Esophagus muscularis mucosa (tissue), 4 donors: ENCODE data around the gene YPEL2. TPM values are rescaled to one million over a fixed set of nuclear protein-coding genes. Genes with fewer than 3 reads are reported as not detected.

Experiments
- DNase-seq: peaks from one replicate; pipeline ENCODE4 v3.0.0-alpha.2; 2017; ENCODE audit errors: extremely low spot score
- H3K27ac ChIP-seq, 4 donors: fragments of 200-600 bp; sonication (generic); replicated peaks in 1 of 4; 1 replicate in 3 of 4; 2 replicates in 1 of 4; pipeline ENCODE4 v1.5.1; 2016 to 2019; ENCODE audit warnings: mild to moderate bottlenecking in 1 of 4
- H3K27me3 ChIP-seq, 4 donors: fragments of 200-600 bp; sonication (generic); one replicate each; pipeline versions ENCODE4 v1.5.1 to v1.6.0; 2016 to 2019
- H3K36me3 ChIP-seq, 4 donors: fragments of 200-600 bp; sonication (generic); one replicate each; pipeline ENCODE4 v1.5.1; 2016 to 2019
- H3K4me1 ChIP-seq, 4 donors: fragments of 200-600 bp; sonication (generic); one replicate each; pipeline ENCODE4 v1.5.1; 2016 to 2019
- H3K4me3 ChIP-seq, 4 donors: fragments of 200-600 bp; sonication (generic); 1 replicate in 2 of 4; 2 replicates in 2 of 4; pipeline ENCODE4 v1.5.1; 2016 to 2019; ENCODE audit warnings: mild to moderate bottlenecking in 4 of 4, moderate library complexity in 1 of 4
- H3K9me3 ChIP-seq, 4 donors: fragments of 200-600 bp; sonication (generic); 1 replicate in 3 of 4; 2 replicates in 1 of 4; pipeline ENCODE4 v1.5.1; 2016 to 2019
- CTCF ChIP-seq, 3 experiments: fragments of 200-600 bp in 2 of 3; fragments of 450-650 bp in 1 of 3; sonication (generic) in 2 of 3; IDR thresholded peaks; one replicate each; pipeline ENCODE4 v1.5.1; 2017 to 2019; ENCODE audit warnings: antibody characterized with exemption in 3 of 3, mild to moderate bottlenecking in 2 of 3, moderate library complexity in 1 of 3
- EP300 ChIP-seq: sonication (generic); formaldehyde crosslinking; IDR thresholded peaks from one replicate; pipeline ENCODE4 v1.6.1; 2017; ENCODE audit warnings: antibody characterized with exemption
- POLR2A ChIP-seq: fragments of 450-650 bp; IDR thresholded peaks from one replicate; pipeline ENCODE4 v1.6.1; 2017; ENCODE audit warnings: antibody characterized with exemption, moderate library complexity, mild to moderate bottlenecking, low read depth
- POLR2AphosphoS5 ChIP-seq, 2 donors: sonication (generic); formaldehyde crosslinking; IDR thresholded peaks; one replicate each; pipeline ENCODE4 v1.6.1; 2017; ENCODE audit warnings: antibody characterized with exemption in 2 of 2
- WGBS: methylation state at CpG from one replicate; pipeline ENCODE4 v1.1.5; 2018; 5-methylcytosine and 5-hydroxymethylcytosine counted together
- intact Hi-C: fragments of 100-400 bp; cut with DNase I; formaldehyde crosslinking; loops from one replicate; pipeline ENCODE4 v1.15.1; 2023
- total RNA-seq, 4 donors: library from RNA; depleted of rRNA; stranded (reverse); fragments of >200 nt; gene quantifications; one replicate each; pipeline versions ENCODE4 v1.1.0 to v1.2.1, GENCODE V29; 2016

Gene YPEL2
- total RNA-seq, 4 donors from 2014 or later: 27.7 to 62.9 (median 28.8) TPM

- intact Hi-C loops: no loop called here
- no peak for TF ChIP-seq POLR2AphosphoS5 (IDR thresholded peaks at IDR 0.05)
- TF ChIP-seq CTCF (IDR thresholded peaks at IDR 0.05): no peak
- TF ChIP-seq EP300: no peak
- no peak for TF ChIP-seq POLR2A
- Histone ChIP-seq H3K27me3 (no peaks in the 10 kb centered on the region), H3K4me3 (no peak overlapping the region), H3K9me3 (no peaks in the 10 kb centered on the region), H3K4me1 (peaks cover 65 to 72% (median 68%) of the 10 kb centered on the region in 4 donors), H3K27ac (peak overlapping the region; percentile 69 to 92 (median 77)), H3K36me3 (no peaks in the 10 kb centered on the region)
- 33% methylated on average over 6 of the region's 8 CpGs for WGBS
- no peak for DNase-seq
These were observed 50.5 kb downstream of the YPEL2 start for GRCh38 chr17:59381716-59382570.

GRCh38 chr17:59383893-59384292, 52.4 kb downstream of the YPEL2 start:
- 86% methylated on average over 4 of the region's 4 CpGs for WGBS
- intact Hi-C loops: no loop called here
- no peak overlapping the region for H3K4me3 ChIP-seq
- H3K4me1 ChIP-seq: peaks cover 62 to 69% (median 64%) of the 10 kb centered on the region in 4 donors
- no peaks in the 10 kb centered on the region for H3K9me3 ChIP-seq
- peaks cover 0 to 6% (median 0%) of the 10 kb centered on the region in 4 donors for H3K36me3 ChIP-seq
- no peak for TF ChIP-seq POLR2A
- TF ChIP-seq EP300: no peak
- no peak for TF ChIP-seq CTCF (IDR thresholded peaks at IDR 0.05)
- no peak for DNase-seq
- no peaks in the 10 kb centered on the region for H3K27me3 ChIP-seq
- H3K27ac ChIP-seq: no peak overlapping the region

GRCh38 chr17:59387351-59388068, 56.1 kb downstream of the YPEL2 start:
- H3K27ac ChIP-seq: peak overlapping the region; percentile 9 to 50 (median 34)
- WGBS: 89% methylated on average over 11 of the region's 11 CpGs
- H3K27me3 ChIP-seq: no peaks in the 10 kb centered on the region
- peaks cover 8 to 42% (median 30%) of the 10 kb centered on the region in 4 donors for H3K36me3 ChIP-seq
- peaks cover 27 to 46% (median 37%) of the 10 kb centered on the region in 4 donors for H3K4me1 ChIP-seq
- H3K9me3 ChIP-seq: no peaks in the 10 kb centered on the region
- intact Hi-C loops: no loop called here
- TF ChIP-seq POLR2AphosphoS5 (IDR thresholded peaks at IDR 0.05) (no peak), POLR2A (no peak), CTCF (IDR thresholded peaks at IDR 0.05) (no peak), EP300 (no peak)
- DNase-seq: no peak
- H3K4me3 ChIP-seq: no peak overlapping the region

DNA sequence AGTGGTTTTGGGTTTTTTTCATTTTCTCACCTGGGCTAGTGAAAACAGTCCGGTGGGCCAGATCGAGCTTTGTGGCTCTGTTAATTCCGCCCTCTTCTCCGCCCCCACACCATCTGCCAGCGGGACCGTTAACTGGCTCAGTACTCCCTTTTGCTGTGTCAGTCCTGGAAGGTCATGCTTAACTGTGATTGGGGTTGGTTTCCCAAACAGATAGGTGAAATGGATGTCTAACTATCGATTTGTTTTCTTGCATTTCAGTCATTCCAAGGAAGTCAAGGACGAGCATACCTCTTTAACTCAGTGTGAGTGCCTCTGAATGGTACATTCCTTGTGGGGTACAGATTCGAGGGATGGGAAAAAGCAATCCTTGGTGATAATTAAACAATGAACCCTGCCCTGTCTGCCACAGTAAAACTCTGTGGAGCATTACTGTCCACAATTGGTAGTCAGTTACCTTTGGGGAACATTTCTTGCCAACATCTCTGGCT, 56.7 kb downstream of the YPEL2 start:
- Histone ChIP-seq H3K4me1 (peaks cover 24 to 45% (median 35%) of the 10 kb centered on the region in 4 donors), H3K4me3 (no peak overlapping the region), H3K9me3 (no peaks in the 10 kb centered on the region), H3K36me3 (peaks cover 8 to 48% (median 34%) of the 10 kb centered on the region in 4 donors), H3K27ac (peak overlapping the region; percentile 9 to 50 (median 34)), H3K27me3 (no peaks in the 10 kb centered on the region)
- TF ChIP-seq POLR2AphosphoS5 (IDR thresholded peaks at IDR 0.05) (no peak), EP300 (no peak), POLR2A (no peak), CTCF (IDR thresholded peaks at IDR 0.05) (no peak)
- intact Hi-C loops: no loop called here
- 82% methylated on average over 9 of the region's 9 CpGs for WGBS
- DNase-seq: no peak
